GM12891 (cell line): ENCODE data around the gene MAD2L1BP.

Experiments
- POLR2A ChIP-seq: IDR thresholded peaks from 2 replicates; pipeline ENCODE4 v1.6.1; 2011; ENCODE audit warnings: low read depth, low read length, control low read depth
- TAF1 ChIP-seq: IDR thresholded peaks from 2 replicates; pipeline ENCODE4 v1.6.1; 2011; ENCODE audit warnings: low read depth, low read length, control low read depth

GRCh38 chr6:43588194-43588593 lies 47.4 kb upstream of the MAD2L1BP start:
- TF ChIP-seq POLR2A = no peak
- no peak for TF ChIP-seq TAF1
